Mesothelial cell of epicardium (in vitro differentiated cells): ENCODE measurements around the gene CDX2. TPM values are rescaled to one million over a fixed set of nuclear protein-coding genes. Genes with fewer than 3 reads are reported as not detected.
A peak's percentile ranks its signal among the peaks of the same experiment; 100 is the strongest.

Experiments used
- DNase-seq, 2 experiments: peaks; one replicate each; pipeline ENCODE4 v3.0.0; 2021; ENCODE audit warnings: low spot score in 2 of 2; ENCODE audit not compliant: unreplicated experiment in 2 of 2
- H3K27ac Mint-ChIP-seq: 2 replicates; pipeline ENCODE4 v1.8.0; 2021; ENCODE audit warnings: mixed read lengths
- H3K27me3 Mint-ChIP-seq: 2 replicates; pipeline ENCODE4 v1.8.0; 2021; ENCODE audit warnings: low read depth, mixed read lengths
- H3K36me3 Mint-ChIP-seq: 2 replicates; pipeline ENCODE4 v1.8.0; 2021; ENCODE audit warnings: mixed read lengths
- H3K4me1 Mint-ChIP-seq: 2 replicates; pipeline ENCODE4 v1.8.0; 2021; ENCODE audit warnings: mixed read lengths
- H3K4me3 Mint-ChIP-seq: 2 replicates; pipeline ENCODE4 v1.8.0; 2021; ENCODE audit warnings: mild to moderate bottlenecking, moderate library complexity, mixed read lengths
- H3K9me3 Mint-ChIP-seq: 2 replicates; pipeline ENCODE4 v1.8.0; 2021; ENCODE audit warnings: mixed read lengths
- total RNA-seq: library from RNA; stranded (reverse); gene quantifications from 3 replicates; pipeline ENCODE4 v1.2.1, GENCODE V29; 2021
- TF ChIP-seq, protein P1 (sequence below): fragments of 200-600 bp; sonication (generic); IDR thresholded peaks from one replicate; pipeline ENCODE4 v1.5.0; 2021; ENCODE audit warnings: antibody characterized with exemption; ENCODE audit not compliant: unreplicated experiment

CDX2 gene
- total RNA-seq, 1 donor from 2014 or later = 0.16 TPM

DNA sequence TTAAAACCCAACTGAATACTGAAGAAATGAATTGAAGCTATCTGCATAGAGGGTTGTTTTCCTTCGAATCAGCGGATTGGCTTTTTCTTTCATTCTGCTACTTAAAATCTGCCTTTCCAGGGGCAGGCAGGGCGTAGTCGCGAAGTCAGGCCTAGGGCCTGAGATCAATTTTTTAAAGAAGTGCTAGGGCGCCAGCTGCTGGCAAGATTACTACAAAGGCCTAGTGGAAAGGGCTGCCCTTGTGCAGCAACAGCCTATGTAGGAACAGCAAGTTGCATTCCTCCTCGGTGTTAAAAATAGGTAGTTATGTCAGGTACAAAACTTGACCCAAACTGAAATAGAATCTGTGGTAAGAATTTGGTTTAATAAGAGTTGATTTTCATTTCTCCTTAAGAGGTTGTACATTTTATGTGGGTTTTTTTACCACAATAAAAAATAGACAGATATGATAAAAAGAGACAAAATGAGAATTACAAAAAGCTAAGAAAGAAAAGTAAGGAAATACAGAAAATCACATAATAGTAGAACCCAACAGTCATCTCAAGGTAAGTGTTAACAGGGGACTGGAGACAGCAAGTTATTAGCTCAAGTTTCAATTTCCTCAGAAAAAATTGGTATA lies 28.9 kb upstream of the CDX2 start:
- Mint-ChIP-seq H3K4me1 (peaks cover 9% of the 10 kb centered on the region), H3K9me3 (no peaks in the 10 kb centered on the region), H3K36me3 (no peaks in the 10 kb centered on the region), H3K4me3 (no peak overlapping the region), H3K27me3 (peaks cover 20% of the 10 kb centered on the region), H3K27ac (peak overlapping the region; percentile 8)
- no peak for DNase-seq
- TF ChIP-seq, protein P1, sequence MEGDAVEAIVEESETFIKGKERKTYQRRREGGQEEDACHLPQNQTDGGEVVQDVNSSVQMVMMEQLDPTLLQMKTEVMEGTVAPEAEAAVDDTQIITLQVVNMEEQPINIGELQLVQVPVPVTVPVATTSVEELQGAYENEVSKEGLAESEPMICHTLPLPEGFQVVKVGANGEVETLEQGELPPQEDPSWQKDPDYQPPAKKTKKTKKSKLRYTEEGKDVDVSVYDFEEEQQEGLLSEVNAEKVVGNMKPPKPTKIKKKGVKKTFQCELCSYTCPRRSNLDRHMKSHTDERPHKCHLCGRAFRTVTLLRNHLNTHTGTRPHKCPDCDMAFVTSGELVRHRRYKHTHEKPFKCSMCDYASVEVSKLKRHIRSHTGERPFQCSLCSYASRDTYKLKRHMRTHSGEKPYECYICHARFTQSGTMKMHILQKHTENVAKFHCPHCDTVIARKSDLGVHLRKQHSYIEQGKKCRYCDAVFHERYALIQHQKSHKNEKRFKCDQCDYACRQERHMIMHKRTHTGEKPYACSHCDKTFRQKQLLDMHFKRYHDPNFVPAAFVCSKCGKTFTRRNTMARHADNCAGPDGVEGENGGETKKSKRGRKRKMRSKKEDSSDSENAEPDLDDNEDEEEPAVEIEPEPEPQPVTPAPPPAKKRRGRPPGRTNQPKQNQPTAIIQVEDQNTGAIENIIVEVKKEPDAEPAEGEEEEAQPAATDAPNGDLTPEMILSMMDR = no peak

DNA sequence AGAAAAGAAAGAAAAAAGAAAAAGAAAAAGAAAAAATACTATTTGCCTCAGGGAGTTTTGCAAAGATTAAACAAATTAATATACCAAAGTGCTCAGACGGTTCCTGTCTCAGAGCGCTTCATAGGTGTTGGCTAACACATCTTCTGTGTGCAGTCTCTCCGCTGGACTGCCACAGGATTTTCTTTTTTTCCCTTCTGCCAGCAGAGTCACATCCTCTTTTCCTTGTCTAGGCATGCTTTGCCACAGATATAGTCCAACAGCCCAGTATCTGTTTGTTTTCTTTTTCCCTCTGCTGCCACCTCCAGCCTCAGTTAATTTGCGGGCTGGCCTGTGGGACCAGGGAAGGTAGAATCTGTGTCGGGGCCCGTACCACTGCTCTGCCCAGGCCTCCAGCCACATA lies 22.8 kb upstream of the CDX2 start:
- TF ChIP-seq, protein P1 = no peak
- no peak overlapping the region for H3K4me3 Mint-ChIP-seq
- no peak overlapping the region for H3K27ac Mint-ChIP-seq
- H3K36me3 Mint-ChIP-seq = no peaks in the 10 kb centered on the region
- H3K4me1 Mint-ChIP-seq = no peaks in the 10 kb centered on the region
- peaks cover 60% of the 10 kb centered on the region for H3K27me3 Mint-ChIP-seq
- no peak for DNase-seq
- H3K9me3 Mint-ChIP-seq = no peaks in the 10 kb centered on the region

DNA sequence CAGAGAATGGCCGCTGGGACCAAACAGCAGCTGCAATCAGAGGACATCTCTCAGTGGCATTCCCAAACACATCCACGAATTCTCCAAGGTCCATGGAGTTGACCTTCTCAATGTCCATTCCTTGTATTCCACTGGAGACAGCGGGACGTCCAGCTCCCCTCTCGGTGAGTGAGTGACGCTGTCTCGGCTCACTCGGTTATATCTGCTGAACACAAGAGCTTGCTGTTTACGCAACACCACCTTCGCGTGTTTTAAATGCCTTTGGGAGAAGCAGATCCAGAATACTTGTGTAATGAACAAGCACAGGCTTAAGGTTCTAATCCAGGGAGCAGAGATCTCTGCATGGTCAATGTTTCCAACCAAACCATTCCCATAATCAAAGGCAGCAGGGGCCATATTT lies 19.4 kb upstream of the CDX2 start, which contains the start of gene URAD:
TSS of gene URAD (minus strand) at position 174 of the 400 bp plus-strand sequence. CDS start at position 118, 56 bp downstream.
- no peak within 1 kb of the TSS for H3K4me3 Mint-ChIP-seq
- DNase-seq = no peak
- H3K27me3 Mint-ChIP-seq = peaks cover 73% of the 10 kb centered on the region
- H3K4me1 Mint-ChIP-seq = no peaks in the 10 kb centered on the region
- H3K27ac Mint-ChIP-seq = no peak within 1 kb of the TSS
- TF ChIP-seq, protein P1 = no peak
- no peaks in the 10 kb centered on the region for H3K9me3 Mint-ChIP-seq
- no peaks in the 10 kb centered on the region for H3K36me3 Mint-ChIP-seq

DNA sequence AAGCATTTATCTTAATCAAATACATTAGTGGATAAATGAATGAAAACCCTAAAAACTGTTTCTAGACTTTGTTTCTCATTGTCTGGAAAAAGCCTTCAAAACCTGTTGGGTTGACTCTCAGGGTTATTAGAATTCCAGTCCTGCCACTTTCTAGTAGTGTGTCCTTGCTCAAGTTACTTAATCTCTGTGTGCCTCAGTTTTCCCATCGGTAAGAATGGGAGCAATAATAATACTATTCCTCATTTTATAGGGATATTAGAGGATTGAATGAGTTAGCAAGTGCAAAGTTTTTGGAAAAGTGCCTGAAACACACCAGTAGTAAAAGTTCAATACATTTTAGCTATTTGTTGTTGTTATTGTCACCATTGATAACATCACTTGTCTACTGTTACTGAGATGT lies 16.5 kb upstream of the CDX2 start:
- Mint-ChIP-seq H3K27me3 (peaks cover 92% of the 10 kb centered on the region), H3K4me3 (no peak overlapping the region), H3K4me1 (peaks cover 2% of the 10 kb centered on the region), H3K9me3 (no peaks in the 10 kb centered on the region), H3K36me3 (no peaks in the 10 kb centered on the region), H3K27ac (no peak overlapping the region)
- TF ChIP-seq, protein P1 = no peak
- no peak for DNase-seq

DNA sequence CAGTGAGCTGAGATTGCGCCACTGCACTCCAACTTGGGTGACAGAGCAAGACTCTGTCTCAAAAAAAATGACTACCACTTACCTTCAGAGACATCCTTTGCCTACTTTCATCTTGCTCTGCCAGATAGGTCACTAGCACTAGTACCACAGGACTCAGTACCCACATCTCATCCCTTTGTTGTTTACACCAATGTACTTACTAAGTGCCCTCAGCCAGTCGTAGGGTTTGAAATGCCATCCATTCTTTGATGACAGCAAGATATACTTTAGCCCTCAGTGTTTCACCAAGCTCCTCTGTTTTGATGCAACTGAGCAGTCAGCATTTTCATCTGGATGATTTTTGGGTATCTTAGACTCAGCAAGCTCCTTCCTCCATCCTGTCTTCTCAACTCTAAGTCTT lies 13.2 kb upstream of the CDX2 start:
- Mint-ChIP-seq H3K27ac (no peak overlapping the region), H3K4me1 (peaks cover 6% of the 10 kb centered on the region), H3K36me3 (no peaks in the 10 kb centered on the region), H3K9me3 (no peaks in the 10 kb centered on the region), H3K4me3 (no peak overlapping the region), H3K27me3 (peaks cover 91% of the 10 kb centered on the region)
- TF ChIP-seq, protein P1 = no peak
- no peak for DNase-seq
